HepG2 (cell line): ENCODE measurements around the gene IFNE. TPM values are rescaled to one million over a fixed set of nuclear protein-coding genes. Genes with fewer than 3 reads are reported as not detected.

Experiments
- ATAC-seq: fragments of 200-7000 bp; cut with Tn5 transposase; 3 replicates; pipeline ENCODE4 v1.9.1; 2020; ENCODE audit warnings: mild to moderate bottlenecking, moderate library complexity
- BruUV-seq: library from RNA; stranded (reverse); fragments of 400-500 nt; replicated peaks from 2 replicates; lab custom pipeline; 2021; lab: Mats Ljungman, UMichigan
- CTCF ChIA-PET: fragments of 300-600 bp; formaldehyde crosslinking; extraction: SDS; loops from one replicate; lab custom pipeline; 2021; ENCODE audit warnings: low total read pairs, inconsistent platforms, low intra/inter-chr PET ratio; lab: Yijun Ruan, JAX
- POLR2A ChIA-PET: fragments of 350-600 bp; sonication (Branson Sonifier 250); formaldehyde crosslinking; loops from one replicate; lab custom pipeline; 2020; ENCODE audit warnings: antibody characterized with exemption, inconsistent platforms; lab: Yijun Ruan, JAX
- DNase-seq: peaks from one replicate; pipeline ENCODE4 v3.0.0-alpha.2; 2015; ENCODE audit warnings: low spot score
- FAIRE-seq: peaks from 3 replicates; lab custom pipeline; 2011; peaks lifted over from hg19 to GRCh38; lab: Jason Lieb, UNC
- H2AFZ ChIP-seq: one replicate; pipeline ENCODE4 v1.6.1; 2011; ENCODE audit warnings: low read length, inconsistent platforms
- H3K27ac ChIP-seq: fragments of 300-600 bp; 3 replicates; pipeline ENCODE4 v1.8.0; 2011; ENCODE audit warnings: mixed run types, mild to moderate bottlenecking, mixed read lengths, low read length, inconsistent platforms; ENCODE audit not compliant: insufficient read depth; ENCODE audit errors: extremely low read length
- H3K27me3 ChIP-seq, 2 experiments: fragments of 200-600 bp in 1 of 2; 2 replicates in 1 of 2; 3 replicates in 1 of 2; pipeline versions ENCODE4 v1.6.0 to v1.8.0; 2011; ENCODE audit warnings: low read length in 2 of 2, mild to moderate bottlenecking in 2 of 2, moderate library complexity in 2 of 2, inconsistent platforms in 1 of 2; ENCODE audit not compliant: insufficient read depth in 2 of 2, control insufficient read depth in 1 of 2
- H3K36me3 ChIP-seq, 2 experiments: fragments of 200-600 bp in 1 of 2; replicated peaks in 1 of 2; 2 replicates in 1 of 2; 3 replicates in 1 of 2; pipeline versions ENCODE4 v1.5.1 to v1.8.0; 2011; ENCODE audit warnings: low read length in 2 of 2, inconsistent platforms in 1 of 2; ENCODE audit not compliant: insufficient read depth in 2 of 2, control insufficient read depth in 1 of 2
- H3K4me1 ChIP-seq: 2 replicates; pipeline ENCODE4 v1.5.1; 2012; ENCODE audit warnings: low read length, inconsistent platforms; ENCODE audit not compliant: insufficient read depth
- H3K4me2 ChIP-seq: 2 replicates; pipeline ENCODE4 v1.6.0; 2011; ENCODE audit warnings: low read depth, low read length, inconsistent platforms
- H3K4me3 ChIP-seq, 3 experiments: fragments of 200-600 bp in 1 of 3; sonication (generic), shearing (Covaris generic) in 1 of 3; replicated peaks in 1 of 3; 2 replicates each; pipeline ENCODE4 v1.5.1; 2011 to 2016; ENCODE audit warnings: low read length in 3 of 3, inconsistent platforms in 2 of 3, low read depth in 2 of 3, mild to moderate bottlenecking in 2 of 3, control low read depth in 1 of 3, mixed read lengths in 1 of 3; ENCODE audit not compliant: insufficient read depth in 1 of 3
- H3K79me2 ChIP-seq: one replicate; pipeline ENCODE4 v1.6.1; 2011; ENCODE audit warnings: low read length, inconsistent platforms; ENCODE audit not compliant: insufficient read depth
- H3K9ac ChIP-seq: 2 replicates; pipeline ENCODE4 v1.6.0; 2011; ENCODE audit warnings: mild to moderate bottlenecking, low read depth, low read length, inconsistent platforms; ENCODE audit not compliant: insufficient read depth
- H3K9me3 ChIP-seq: 2 replicates; pipeline ENCODE4 v1.5.1; 2012; ENCODE audit warnings: mild to moderate bottlenecking, low read length
- H4K20me1 ChIP-seq: 2 replicates; pipeline ENCODE4 v1.6.0; 2011; ENCODE audit warnings: inconsistent platforms, mild to moderate bottlenecking, low read length, moderate library complexity; ENCODE audit not compliant: insufficient read depth
- CEBPG ChIP-seq: IDR thresholded peaks from 2 replicates; pipeline ENCODE4 v1.6.1; 2016
- ELF3 ChIP-seq: IDR thresholded peaks from 2 replicates; pipeline ENCODE4 v1.6.1; 2016; ENCODE audit warnings: missing genetic modification reagents, missing compliant biosample characterization
- EP300 ChIP-seq, 3 experiments: sonication (generic) in 1 of 3; formaldehyde crosslinking in 1 of 3; IDR thresholded peaks; 2 replicates each; pipeline versions ENCODE4 v1.5.1 to v1.6.1; 2011 to 2020; ENCODE audit warnings: low read depth in 2 of 3, low read length in 2 of 3, borderline replicate concordance in 1 of 3, improper control_type of control experiment in 1 of 3, mild to moderate bottlenecking in 1 of 3, missing genetic modification reagents in 1 of 3, moderate library complexity in 1 of 3
- FOXA3 ChIP-seq: IDR thresholded peaks from 2 replicates; pipeline ENCODE4 v1.6.1; 2016; ENCODE audit warnings: missing genetic modification reagents, missing compliant biosample characterization
- GATAD2A ChIP-seq: IDR thresholded peaks from 2 replicates; pipeline ENCODE4 v1.6.1; 2016
- HMG20A ChIP-seq: IDR thresholded peaks from 2 replicates; pipeline ENCODE4 v1.6.1; 2016; ENCODE audit warnings: borderline replicate concordance
- HNF4A ChIP-seq: sonication (generic); formaldehyde crosslinking; IDR thresholded peaks from 2 replicates; pipeline ENCODE4 v1.4.0; 2020; ENCODE audit warnings: missing genetic modification reagents
- NFIC ChIP-seq: IDR thresholded peaks from 2 replicates; pipeline ENCODE4 v1.6.1; 2012; ENCODE audit warnings: mild to moderate bottlenecking, low read length, inconsistent platforms
- NR2F1 ChIP-seq, 2 experiments: fragments of 450-650 bp in 1 of 2; formaldehyde crosslinking in 1 of 2; IDR thresholded peaks; 2 replicates each; pipeline versions ENCODE4 v1.5.0 to v1.6.1; 2016 to 2020; ENCODE audit warnings: mild to moderate bottlenecking in 1 of 2, missing compliant biosample characterization in 1 of 2, missing genetic modification reagents in 1 of 2, moderate library complexity in 1 of 2
- RXRB ChIP-seq: IDR thresholded peaks from 2 replicates; pipeline ENCODE4 v1.6.1; 2016; ENCODE audit warnings: borderline replicate concordance, missing genetic modification reagents, missing compliant biosample characterization
- TCF7 ChIP-seq: sonication (generic); IDR thresholded peaks from 2 replicates; pipeline ENCODE4 v1.6.1; 2016; ENCODE audit warnings: antibody characterized with exemption, low read depth
- ZNF207 ChIP-seq: fragments of 450-650 bp; IDR thresholded peaks from 2 replicates; pipeline ENCODE4 v1.6.1; 2016; ENCODE audit warnings: antibody characterized with exemption, borderline replicate concordance
- ZNF501 ChIP-seq: sonication (generic); formaldehyde crosslinking; IDR thresholded peaks from 2 replicates; pipeline ENCODE4 v1.5.1; 2020; ENCODE audit warnings: mild to moderate bottlenecking, moderate library complexity, missing genetic modification reagents
- WGBS: methylation state at CpG from one replicate; pipeline ENCODE4 v1.1.6; 2017; ENCODE audit warnings: low lambda C conversion rate; 5-methylcytosine and 5-hydroxymethylcytosine counted together
- in situ Hi-C: cut with HindIII; loops from 2 replicates; pipeline ENCODE4 v1.10.0; 2017; ENCODE audit warnings: low pct_unique_long_range_greater_than_20kb; ENCODE audit not compliant: extremely low pct_ligation_motif_present
- intact Hi-C: fragments of 100-400 bp; cut with micrococcal nuclease; formaldehyde crosslinking; loops from one replicate; pipeline ENCODE4 v1.10.0; 2022; ENCODE audit not compliant: unreplicated experiment
- polyA plus RNA-seq, 8 experiments: library from polyadenylated mRNA; depleted of rRNA in 3 of 8; stranded (reverse) in 7 of 8; unstranded in 1 of 8; fragments of >200 nt; fragmentation: Illumina TruSeq in 4 of 8; extraction: Trizol in 4 of 8; gene quantifications; 2 replicates each; pipeline versions ENCODE4 v1.2.1 to v1.2.3, GENCODE V29; 2011 to 2016; ENCODE audit warnings: low read depth in 4 of 8, missing spikeins in 1 of 8, mixed read lengths in 1 of 8; ENCODE audit not compliant: insufficient read depth in 1 of 8
- total RNA-seq, 5 experiments: library from RNA; depleted of rRNA; stranded (reverse); fragments of >200 nt; fragmentation: Illumina TruSeq; extraction: Trizol; gene quantifications; 2 replicates each; pipeline ENCODE4 v1.2.3, GENCODE V29; 2016; ENCODE audit warnings: low read depth in 1 of 5
- TF ChIP-seq, protein P1 (sequence below): IDR thresholded peaks from 2 replicates; pipeline ENCODE4 v1.6.1; 2016
- TF ChIP-seq, protein P2 (sequence below): IDR thresholded peaks from 2 replicates; pipeline ENCODE4 v1.6.1; 2012; ENCODE audit warnings: low read depth, low read length, improper control_type of control experiment
- TF ChIP-seq, protein P3 (sequence below), 2 experiments: fragments of 450-650 bp in 1 of 2; sonication (generic) in 1 of 2; formaldehyde crosslinking; IDR thresholded peaks; 2 replicates each; pipeline versions ENCODE4 v1.5.0 to v1.8.0; 2020 to 2022; ENCODE audit warnings: mild to moderate bottlenecking in 1 of 2, missing genetic modification reagents in 1 of 2
- TF ChIP-seq, protein P4 (sequence below): IDR thresholded peaks from 2 replicates; pipeline ENCODE4 v1.4.0; 2020; ENCODE audit warnings: mild to moderate bottlenecking, missing genetic modification reagents

Gene IFNE
- total and polyA plus RNA-seq, 2 of the 13 experiments (the other 11 are each of a cell fraction or from before 2014, with no cell fraction given): not detected

DNA sequence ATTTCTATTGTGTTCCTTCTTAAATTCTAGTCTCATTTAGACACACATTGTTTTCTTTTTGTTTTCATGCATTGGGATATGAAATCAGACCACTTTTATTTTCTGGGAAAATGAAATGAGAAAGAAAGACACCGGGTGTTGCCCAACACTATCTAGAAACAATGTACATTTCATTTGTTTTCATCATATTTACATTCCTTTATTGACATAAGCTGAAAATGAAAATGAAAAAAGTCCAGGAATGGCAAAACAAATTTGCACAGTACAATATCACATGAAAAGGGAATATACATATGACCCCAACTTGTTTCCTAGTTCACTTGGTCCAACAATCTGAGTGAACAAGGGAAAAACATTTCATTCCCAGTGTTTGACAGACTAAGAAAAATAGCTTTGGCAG lies 20.7 kb downstream of the IFNE start:
- CTCF ChIA-PET: no interaction called here
- H3K4me2 ChIP-seq: no peak overlapping the region
- no TSS peak for BruUV-seq
- H3K4me1 ChIP-seq: peaks cover 5% of the 10 kb centered on the region; the same call in 1 of the 2 replicates
- WGBS: 0% methylated on average over 1 of the region's 1 CpG
- no peaks in the 10 kb centered on the region for H3K79me2 ChIP-seq
- H3K27ac ChIP-seq: no peak overlapping the region
- POLR2A ChIA-PET: no interaction called here
- H3K9ac ChIP-seq: no peak overlapping the region
- H2AFZ ChIP-seq: no peak overlapping the region
- no peaks in the 10 kb centered on the region for H4K20me1 ChIP-seq
- no peak overlapping the region for H3K4me3 ChIP-seq
- FAIRE-seq (no peak), ATAC-seq (peak; percentile 28; the same call in 1 of the 3 replicates), DNase-seq (peak; percentile 54)
- no peaks in the 10 kb centered on the region for H3K9me3 ChIP-seq
- intact Hi-C loops (no loop called here), in situ Hi-C loops (loop anchor here (10.0 kb wide), 1 partner anchor 333 kb away; no protein-coding TSS in a partner anchor)
- H3K36me3 ChIP-seq: no peaks in the 10 kb centered on the region
- no peaks in the 10 kb centered on the region for H3K27me3 ChIP-seq
- TF ChIP-seq ZNF207 (no peak), NFIC (peak; percentile 57; the same call in 1 of the 2 replicates), ZNF501 (CRISPR knock-in tag) (no peak), CEBPG (CRISPR knock-in tag) (peak; percentile 56; the same call in 1 of the 2 replicates), RXRB (CRISPR knock-in tag) (0 out of 2 replicates have a peak, but pooled peaks have one; percentile 14), EP300 (IDR thresholded peaks at IDR 0.05; ENCODE audit: low read depth in 2 of 2, low read length in 2 of 2) (peak in 1 of 2 experiments; percentile 34; a peak in 1 of 4 replicates), EP300 (CRISPR knock-in tag; IDR thresholded peaks at IDR 0.05; ENCODE audit: borderline replicate concordance) (no peak), GATAD2A (CRISPR knock-in tag) (peak; percentile 41), TCF7 (peak; percentile 33; the same call in 1 of the 2 replicates), HMG20A (CRISPR knock-in tag) (peak; percentile 51; the same call in 1 of the 2 replicates), NR2F1 (CRISPR knock-in tag; IDR thresholded peaks at IDR 0.05) (peak in 1 of 2 experiments; percentile 44; a peak in 1 of 4 replicates), HNF4A (CRISPR knock-in tag) (no peak), ELF3 (0 out of 2 replicates have a peak, but pooled peaks have one; percentile 32), FOXA3 (CRISPR knock-in tag) (peak; percentile 91)
- TF ChIP-seq, protein P1, sequence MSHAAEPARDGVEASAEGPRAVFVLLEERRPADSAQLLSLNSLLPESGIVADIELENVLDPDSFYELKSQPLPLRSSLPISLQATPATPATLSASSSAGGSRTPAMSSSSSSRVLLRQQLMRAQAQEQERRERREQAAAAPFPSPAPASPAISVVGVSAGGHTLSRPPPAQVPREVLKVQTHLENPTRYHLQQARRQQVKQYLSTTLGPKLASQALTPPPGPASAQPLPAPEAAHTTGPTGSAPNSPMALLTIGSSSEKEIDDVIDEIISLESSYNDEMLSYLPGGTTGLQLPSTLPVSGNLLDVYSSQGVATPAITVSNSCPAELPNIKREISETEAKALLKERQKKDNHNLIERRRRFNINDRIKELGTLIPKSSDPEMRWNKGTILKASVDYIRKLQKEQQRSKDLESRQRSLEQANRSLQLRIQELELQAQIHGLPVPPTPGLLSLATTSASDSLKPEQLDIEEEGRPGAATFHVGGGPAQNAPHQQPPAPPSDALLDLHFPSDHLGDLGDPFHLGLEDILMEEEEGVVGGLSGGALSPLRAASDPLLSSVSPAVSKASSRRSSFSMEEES (CRISPR knock-in tag): peak; percentile 58; the same call in 1 of the 2 replicates
- TF ChIP-seq, protein P2, sequence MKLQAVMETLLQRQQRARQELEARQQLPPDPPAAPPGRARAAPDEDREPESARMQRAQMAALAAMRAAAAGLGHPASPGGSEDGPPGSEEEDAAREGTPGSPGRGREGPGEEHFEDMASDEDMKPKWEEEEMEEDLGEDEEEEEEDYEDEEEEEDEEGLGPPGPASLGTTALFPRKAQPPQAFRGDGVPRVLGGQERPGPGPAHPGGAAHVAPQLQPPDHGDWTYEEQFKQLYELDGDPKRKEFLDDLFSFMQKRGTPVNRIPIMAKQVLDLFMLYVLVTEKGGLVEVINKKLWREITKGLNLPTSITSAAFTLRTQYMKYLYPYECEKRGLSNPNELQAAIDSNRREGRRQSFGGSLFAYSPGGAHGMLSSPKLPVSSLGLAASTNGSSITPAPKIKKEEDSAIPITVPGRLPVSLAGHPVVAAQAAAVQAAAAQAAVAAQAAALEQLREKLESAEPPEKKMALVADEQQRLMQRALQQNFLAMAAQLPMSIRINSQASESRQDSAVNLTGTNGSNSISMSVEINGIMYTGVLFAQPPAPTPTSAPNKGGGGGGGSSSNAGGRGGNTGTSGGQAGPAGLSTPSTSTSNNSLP: peak; percentile 94
- TF ChIP-seq, protein P3, sequence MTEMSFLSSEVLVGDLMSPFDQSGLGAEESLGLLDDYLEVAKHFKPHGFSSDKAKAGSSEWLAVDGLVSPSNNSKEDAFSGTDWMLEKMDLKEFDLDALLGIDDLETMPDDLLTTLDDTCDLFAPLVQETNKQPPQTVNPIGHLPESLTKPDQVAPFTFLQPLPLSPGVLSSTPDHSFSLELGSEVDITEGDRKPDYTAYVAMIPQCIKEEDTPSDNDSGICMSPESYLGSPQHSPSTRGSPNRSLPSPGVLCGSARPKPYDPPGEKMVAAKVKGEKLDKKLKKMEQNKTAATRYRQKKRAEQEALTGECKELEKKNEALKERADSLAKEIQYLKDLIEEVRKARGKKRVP (CRISPR knock-in tag; IDR thresholded peaks at IDR 0.05): 0 out of 4 replicates have a peak, but pooled peaks of 1 of the 2 experiments have one; percentile 45
- TF ChIP-seq, protein P4, sequence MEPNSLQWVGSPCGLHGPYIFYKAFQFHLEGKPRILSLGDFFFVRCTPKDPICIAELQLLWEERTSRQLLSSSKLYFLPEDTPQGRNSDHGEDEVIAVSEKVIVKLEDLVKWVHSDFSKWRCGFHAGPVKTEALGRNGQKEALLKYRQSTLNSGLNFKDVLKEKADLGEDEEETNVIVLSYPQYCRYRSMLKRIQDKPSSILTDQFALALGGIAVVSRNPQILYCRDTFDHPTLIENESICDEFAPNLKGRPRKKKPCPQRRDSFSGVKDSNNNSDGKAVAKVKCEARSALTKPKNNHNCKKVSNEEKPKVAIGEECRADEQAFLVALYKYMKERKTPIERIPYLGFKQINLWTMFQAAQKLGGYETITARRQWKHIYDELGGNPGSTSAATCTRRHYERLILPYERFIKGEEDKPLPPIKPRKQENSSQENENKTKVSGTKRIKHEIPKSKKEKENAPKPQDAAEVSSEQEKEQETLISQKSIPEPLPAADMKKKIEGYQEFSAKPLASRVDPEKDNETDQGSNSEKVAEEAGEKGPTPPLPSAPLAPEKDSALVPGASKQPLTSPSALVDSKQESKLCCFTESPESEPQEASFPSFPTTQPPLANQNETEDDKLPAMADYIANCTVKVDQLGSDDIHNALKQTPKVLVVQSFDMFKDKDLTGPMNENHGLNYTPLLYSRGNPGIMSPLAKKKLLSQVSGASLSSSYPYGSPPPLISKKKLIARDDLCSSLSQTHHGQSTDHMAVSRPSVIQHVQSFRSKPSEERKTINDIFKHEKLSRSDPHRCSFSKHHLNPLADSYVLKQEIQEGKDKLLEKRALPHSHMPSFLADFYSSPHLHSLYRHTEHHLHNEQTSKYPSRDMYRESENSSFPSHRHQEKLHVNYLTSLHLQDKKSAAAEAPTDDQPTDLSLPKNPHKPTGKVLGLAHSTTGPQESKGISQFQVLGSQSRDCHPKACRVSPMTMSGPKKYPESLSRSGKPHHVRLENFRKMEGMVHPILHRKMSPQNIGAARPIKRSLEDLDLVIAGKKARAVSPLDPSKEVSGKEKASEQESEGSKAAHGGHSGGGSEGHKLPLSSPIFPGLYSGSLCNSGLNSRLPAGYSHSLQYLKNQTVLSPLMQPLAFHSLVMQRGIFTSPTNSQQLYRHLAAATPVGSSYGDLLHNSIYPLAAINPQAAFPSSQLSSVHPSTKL (CRISPR knock-in tag): peak; percentile 78
